Pancreas (tissue), 10 donors: ENCODE measurements around the gene KIF13A. TPM values are rescaled to one million over a fixed set of nuclear protein-coding genes. Genes with fewer than 3 reads are reported as not detected.
"Not testable (repeated sequence)": the region's sequence is repeated elsewhere in the genome, so short reads cannot be mapped to it uniquely, and the experiment has no call there.

Experiments used
- ATAC-seq, 4 donors: fragments of 200-7000 bp; cut with Tn5 transposase; one replicate each; pipeline versions ENCODE4 v1.8.0 to v1.9.1; 2020; ENCODE audit warnings: mild to moderate bottlenecking in 4 of 4, moderate library complexity in 4 of 4
- DNase-seq, 6 donors: peaks; one replicate each; pipeline ENCODE4 v3.0.0-alpha.2; 2020
- FAIRE-seq: peaks from 2 replicates; lab custom pipeline; 2012; peaks lifted over from hg19 to GRCh38; lab: Jason Lieb, UNC
- H3K27ac ChIP-seq, 4 donors: fragments of 200-600 bp; sonication (generic); 1 replicate in 3 of 4; 2 replicates in 1 of 4; pipeline versions ENCODE4 v1.5.0 to v1.8.0; 2020
- H3K27me3 ChIP-seq, 4 donors: fragments of 200-600 bp; one replicate each; pipeline ENCODE4 v1.8.0; 2021
- H3K36me3 ChIP-seq, 3 donors: fragments of 200-600 bp; sonication (generic) in 1 of 3; one replicate each; pipeline versions ENCODE4 v1.5.0 to v1.8.0; 2020 to 2021
- H3K4me1 ChIP-seq, 3 donors: fragments of 200-600 bp; one replicate each; pipeline ENCODE4 v1.8.0; 2021
- H3K4me3 ChIP-seq, 4 donors: fragments of 200-600 bp; sonication (generic) in 2 of 4; one replicate each; pipeline versions ENCODE4 v1.5.0 to v1.8.0; 2020 to 2021
- H3K9me3 ChIP-seq, 4 donors: fragments of 200-600 bp; one replicate each; pipeline ENCODE4 v1.8.0; 2021
- WGBS, 2 donors: extraction: QIAGEN DNeasy Blood & Tissue Kit; methylation state at CpG; one replicate each; pipeline ENCODE4 v1.1.7; 2013; 5-methylcytosine and 5-hydroxymethylcytosine counted together
- intact Hi-C, 3 donors: fragments of 100-400 bp; cut with DNase I; formaldehyde crosslinking; loops; one replicate each; pipeline versions ENCODE4 v1.11.1 to v1.14.2; 2022
- polyA plus RNA-seq, 2 donors: library from polyadenylated mRNA; stranded (reverse); fragments of 200-250 nt; gene quantifications; one replicate each; pipeline ENCODE4 v1.2.3, GENCODE V29; 2013
- total RNA-seq, 6 donors: library from RNA; stranded (reverse); fragmentation: NEBNext Ultra II Directional in 4 of 6; extraction: Animal tissue kit (Norgen Biotek cat#: 25700) in 4 of 6; gene quantifications; one replicate each; pipeline versions ENCODE4 v1.2.1 to v1.2.4, GENCODE V29; 2021 to 2023
- TF ChIP-seq, protein P1 (sequence below), 4 donors: fragments of 200-600 bp; sonication (generic) in 3 of 4; IDR thresholded peaks; one replicate each; pipeline versions ENCODE4 v1.5.0 to v1.8.0; 2021; ENCODE audit warnings: antibody characterized with exemption in 4 of 4
- donor health status: healthy with polysubstance abuse.
- donor health status: DM: no; HTN: no; CAD: no; lungs with moderate emphysema.
- donor health status: DM: no; HTN: no; CAD: no.
- donor health status: control.
- donor health status: control.
- donor health status: Bipolar disorder and iron deficiency.
- donor health status: DM: yes; HTN: yes; CAD: no.
- donor health status: DM: no; HTN: no; CAD: no.
- donor health status: DM: no; HTN: no; CAD: no.
- donor health status: DM: yes; HTN: yes; CAD: no.

The KIF13A gene
- total and polyA plus RNA-seq, 8 donors = 7.3 to 18.1 (median 12.5) TPM

DNA sequence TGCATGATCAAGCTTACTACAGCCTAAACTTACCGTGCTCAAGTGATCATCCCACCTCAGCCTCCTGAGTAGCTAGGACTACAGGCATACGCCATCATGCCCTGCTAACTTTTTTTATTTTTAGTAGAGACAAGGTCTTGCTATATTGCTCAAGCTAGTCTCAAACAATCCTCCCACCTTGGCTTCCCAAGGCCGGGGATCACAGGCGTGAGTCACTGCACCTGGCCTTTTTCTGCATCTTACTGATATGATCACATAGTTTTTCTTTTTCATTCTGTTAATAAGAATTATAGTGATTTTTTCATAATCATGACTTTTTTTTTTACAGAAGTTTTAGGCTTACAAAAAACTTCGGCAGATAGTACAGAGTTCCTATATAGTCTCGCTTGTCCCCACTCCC is 93.2 kb downstream of the KIF13A start:
- no peaks in the 10 kb centered on the region for H3K9me3 ChIP-seq
- no peak for ATAC-seq
- no peak overlapping the region for H3K4me3 ChIP-seq
- no peaks in the 10 kb centered on the region for H3K4me1 ChIP-seq
- DNase-seq = no peak
- no peaks in the 10 kb centered on the region for H3K27me3 ChIP-seq
- intact Hi-C loops = no loop called here
- no peak overlapping the region for H3K27ac ChIP-seq
- FAIRE-seq = no peak
- 97 to 99% methylated on average over 6 of the region's 6 CpGs for WGBS, 2 donors
- TF ChIP-seq, protein P1, sequence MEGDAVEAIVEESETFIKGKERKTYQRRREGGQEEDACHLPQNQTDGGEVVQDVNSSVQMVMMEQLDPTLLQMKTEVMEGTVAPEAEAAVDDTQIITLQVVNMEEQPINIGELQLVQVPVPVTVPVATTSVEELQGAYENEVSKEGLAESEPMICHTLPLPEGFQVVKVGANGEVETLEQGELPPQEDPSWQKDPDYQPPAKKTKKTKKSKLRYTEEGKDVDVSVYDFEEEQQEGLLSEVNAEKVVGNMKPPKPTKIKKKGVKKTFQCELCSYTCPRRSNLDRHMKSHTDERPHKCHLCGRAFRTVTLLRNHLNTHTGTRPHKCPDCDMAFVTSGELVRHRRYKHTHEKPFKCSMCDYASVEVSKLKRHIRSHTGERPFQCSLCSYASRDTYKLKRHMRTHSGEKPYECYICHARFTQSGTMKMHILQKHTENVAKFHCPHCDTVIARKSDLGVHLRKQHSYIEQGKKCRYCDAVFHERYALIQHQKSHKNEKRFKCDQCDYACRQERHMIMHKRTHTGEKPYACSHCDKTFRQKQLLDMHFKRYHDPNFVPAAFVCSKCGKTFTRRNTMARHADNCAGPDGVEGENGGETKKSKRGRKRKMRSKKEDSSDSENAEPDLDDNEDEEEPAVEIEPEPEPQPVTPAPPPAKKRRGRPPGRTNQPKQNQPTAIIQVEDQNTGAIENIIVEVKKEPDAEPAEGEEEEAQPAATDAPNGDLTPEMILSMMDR (IDR thresholded peaks at IDR 0.05) = no peak
- peaks cover 0 to 4% (median 0%) of the 10 kb centered on the region in 3 donors for H3K36me3 ChIP-seq

DNA sequence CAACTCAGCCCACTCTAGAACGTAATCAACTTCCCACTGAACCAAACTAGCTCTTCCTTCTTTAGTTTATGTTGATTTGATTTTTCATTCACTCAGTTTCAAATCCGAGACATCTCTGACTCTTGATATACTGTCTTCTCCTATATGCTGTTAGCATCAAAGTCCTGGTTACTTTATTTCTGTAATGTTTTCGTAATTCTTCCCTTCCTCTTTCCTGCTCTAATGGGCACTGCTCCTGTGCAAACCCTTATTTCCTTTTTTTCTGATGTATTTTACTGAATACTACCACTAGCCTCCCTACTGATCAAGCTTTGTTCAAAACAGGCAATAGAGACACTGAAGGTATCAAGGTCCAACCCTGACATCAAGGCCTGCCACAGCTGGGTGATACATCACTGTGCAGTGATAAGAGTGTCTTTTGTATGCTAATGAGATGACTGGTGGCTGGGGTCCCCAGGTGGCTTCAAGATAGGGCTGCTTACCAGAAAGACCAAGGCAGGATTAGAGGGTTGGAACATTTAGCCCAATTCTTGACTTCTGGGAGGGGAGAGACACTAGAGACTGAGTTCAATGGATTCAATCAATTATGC is 95.2 kb downstream of the KIF13A start:
- TF ChIP-seq, protein P1 (IDR thresholded peaks at IDR 0.05) = no peak
- peaks cover 0 to 4% (median 0%) of the 10 kb centered on the region in 3 donors for H3K36me3 ChIP-seq
- no peaks in the 10 kb centered on the region for H3K4me1 ChIP-seq
- intact Hi-C loops = no loop called here
- H3K9me3 ChIP-seq = no peaks in the 10 kb centered on the region
- WGBS, 2 donors = 96 to 97% methylated on average over 3 of the region's 3 CpGs
- no peaks in the 10 kb centered on the region for H3K27me3 ChIP-seq
- no peak for FAIRE-seq
- no peak overlapping the region for H3K27ac ChIP-seq
- H3K4me3 ChIP-seq = no peak overlapping the region
- ATAC-seq = no peak
- no peak for DNase-seq

DNA sequence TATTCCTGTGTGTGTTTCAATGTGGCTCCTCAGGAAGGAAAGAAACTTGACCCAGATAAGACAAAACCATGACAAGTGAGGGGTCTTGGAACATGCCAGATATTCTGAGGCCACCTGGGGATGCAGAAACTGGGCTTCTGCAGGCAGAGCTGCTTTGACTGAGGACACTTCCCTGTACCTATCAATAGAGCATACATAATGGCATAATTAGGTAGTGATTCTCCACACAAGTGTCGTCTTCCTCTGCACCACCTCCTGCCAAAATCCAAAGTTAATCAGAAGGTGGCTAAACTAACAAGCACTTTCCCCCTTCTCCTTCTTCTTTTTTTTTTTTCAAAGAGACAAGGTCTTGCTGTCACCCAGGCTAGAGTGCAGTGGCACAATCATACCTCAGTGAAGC is 97.1 kb downstream of the KIF13A start:
- no peak overlapping the region for H3K27ac ChIP-seq
- H3K4me3 ChIP-seq = no peak overlapping the region
- no peaks in the 10 kb centered on the region for H3K9me3 ChIP-seq
- TF ChIP-seq, protein P1 (IDR thresholded peaks at IDR 0.05) = no peak
- no peak for ATAC-seq
- no peak for FAIRE-seq
- intact Hi-C loops = no loop called here
- no peaks in the 10 kb centered on the region for H3K27me3 ChIP-seq
- DNase-seq = no peak
- WGBS, 2 donors = 67 to 80% methylated on average over 1 of the region's 1 CpG
- H3K36me3 ChIP-seq = no peaks in the 10 kb centered on the region
- no peaks in the 10 kb centered on the region for H3K4me1 ChIP-seq

DNA sequence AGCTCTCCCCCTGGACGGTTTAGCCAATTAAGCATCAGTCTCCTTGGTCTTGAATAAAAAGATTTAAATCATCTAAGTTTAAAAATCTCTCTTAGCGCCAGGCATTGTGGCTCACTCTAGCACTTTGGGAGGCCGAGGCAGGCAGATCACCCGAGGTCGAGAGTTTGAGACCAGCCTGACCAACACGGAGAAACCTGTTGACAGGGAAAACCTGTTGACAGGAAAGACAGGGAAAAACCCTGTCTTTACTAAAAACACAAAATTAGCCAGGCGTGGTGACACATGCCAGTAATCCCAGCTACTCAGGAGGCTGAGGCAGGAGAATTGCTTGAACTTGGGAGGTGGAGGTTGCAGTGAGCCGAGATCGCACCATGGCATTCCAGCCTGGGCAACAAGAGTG is 97.7 kb downstream of the KIF13A start:
- DNase-seq, H3K27me3 ChIP-seq, H3K27ac ChIP-seq, H3K36me3 ChIP-seq, H3K4me3 ChIP-seq, H3K9me3 ChIP-seq, intact Hi-C loops, H3K4me1 ChIP-seq, ATAC-seq, FAIRE-seq: not testable (repeated sequence)
- WGBS, 2 donors = 94 to 96% methylated on average over 9 of the region's 9 CpGs

DNA sequence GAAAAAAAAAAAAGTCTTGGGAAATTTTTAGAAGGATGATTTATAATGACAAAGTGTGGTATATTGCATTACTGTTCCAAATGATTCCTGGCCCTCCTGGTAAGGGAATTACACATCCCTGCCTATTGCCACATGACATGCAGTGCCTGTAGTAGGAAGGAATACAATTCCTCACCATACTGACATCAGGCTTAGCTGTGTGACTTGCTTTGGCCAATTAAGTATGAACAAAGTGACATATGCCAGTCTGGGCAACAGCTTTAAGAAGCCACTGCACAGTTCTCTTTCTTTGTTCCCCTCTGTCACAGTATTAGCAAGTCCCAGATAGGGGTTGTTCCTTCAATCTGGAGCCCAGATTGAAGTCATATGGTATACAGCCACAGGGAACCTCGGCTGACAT is 100.5 kb downstream of the KIF13A start:
- TF ChIP-seq, protein P1 (IDR thresholded peaks at IDR 0.05) = no peak
- H3K27me3 ChIP-seq = no peaks in the 10 kb centered on the region
- H3K4me1 ChIP-seq = peaks cover 0 to 7% (median 0%) of the 10 kb centered on the region in 3 donors
- no peak for DNase-seq
- H3K4me3 ChIP-seq = no peak overlapping the region
- no peak for FAIRE-seq
- intact Hi-C loops = no loop called here
- no peak for ATAC-seq
- H3K36me3 ChIP-seq = no peaks in the 10 kb centered on the region
- no peak overlapping the region for H3K27ac ChIP-seq
- H3K9me3 ChIP-seq = no peaks in the 10 kb centered on the region
- WGBS, 2 donors = 87 to 92% methylated on average over 1 of the region's 1 CpG
